Natural killer cell (primary cell): ENCODE measurements around the gene FTH1. TPM values are rescaled to one million over a fixed set of nuclear protein-coding genes. Genes with fewer than 3 reads are reported as not detected.
A peak's percentile ranks its signal among the peaks of the same experiment; 100 is the strongest.
"Not testable (repeated sequence)": the region's sequence is repeated elsewhere in the genome, so short reads cannot be mapped to it uniquely, and the experiment has no call there.

Experiments
- ATAC-seq, 3 donors: fragments of 150-1000 bp in 2 of 3; fragments of 200-7000 bp in 1 of 3; cut with Tn5 transposase; 1 replicate in 1 of 3; 2 replicates in 2 of 3; pipeline ENCODE4 v1.10.0; 2021; ENCODE audit warnings: mild to moderate bottlenecking in 2 of 3, moderate library complexity in 2 of 3
- DNase-seq, 2 donors: peaks; one replicate each; pipeline versions ENCODE4 v3.0.0 to v3.0.0-alpha.2; 2013 to 2021; ENCODE audit warnings: mixed read lengths in 1 of 2
- H3K27ac ChIP-seq: one replicate; pipeline ENCODE4 v1.5.1; 2013; ENCODE audit warnings: mild to moderate bottlenecking, low read length
- H3K27me3 ChIP-seq: one replicate; pipeline ENCODE4 v1.6.1; 2013; ENCODE audit warnings: low read length; ENCODE audit not compliant: control insufficient read depth, insufficient read depth
- H3K36me3 ChIP-seq: one replicate; pipeline ENCODE4 v1.6.1; 2013; ENCODE audit warnings: low read length; ENCODE audit not compliant: control insufficient read depth, insufficient read depth
- H3K4me1 ChIP-seq: one replicate; pipeline ENCODE4 v1.6.1; 2013; ENCODE audit warnings: low read length; ENCODE audit not compliant: control insufficient read depth, insufficient read depth
- H3K4me3 ChIP-seq: one replicate; pipeline ENCODE4 v1.5.1; 2013; ENCODE audit warnings: low read length
- H3K9me3 ChIP-seq: one replicate; pipeline ENCODE4 v1.6.1; 2013; ENCODE audit warnings: low read length; ENCODE audit not compliant: control insufficient read depth, insufficient read depth
- H3K27ac Mint-ChIP-seq, 2 donors: one replicate each; pipeline ENCODE4 v1.8.0; 2022; ENCODE audit warnings: mild to moderate bottlenecking in 2 of 2, mixed read lengths in 2 of 2, moderate library complexity in 1 of 2
- H3K27me3 Mint-ChIP-seq, 2 donors: one replicate each; pipeline ENCODE4 v1.8.0; 2022; ENCODE audit warnings: low read depth in 2 of 2, mixed read lengths in 2 of 2
- H3K36me3 Mint-ChIP-seq: one replicate; pipeline ENCODE4 v1.8.0; 2022; ENCODE audit warnings: mixed read lengths
- H3K4me1 Mint-ChIP-seq, 2 donors: one replicate each; pipeline ENCODE4 v1.8.0; 2022; ENCODE audit warnings: mixed read lengths in 2 of 2
- H3K4me3 Mint-ChIP-seq: one replicate; pipeline ENCODE4 v1.8.0; 2022; ENCODE audit warnings: mild to moderate bottlenecking, moderate library complexity, mixed read lengths
- H3K9me3 Mint-ChIP-seq, 2 donors: one replicate each; pipeline ENCODE4 v1.8.0; 2022; ENCODE audit warnings: mixed read lengths in 2 of 2
- WGBS: methylation state at CpG from one replicate; pipeline ENCODE4 v1.1.7; 2013; ENCODE audit warnings: missing lambda C conversion rate; ENCODE audit not compliant: insufficient coverage; 5-methylcytosine and 5-hydroxymethylcytosine counted together
- intact Hi-C: fragments of 100-400 bp; cut with micrococcal nuclease; formaldehyde crosslinking; loops from one replicate; pipeline ENCODE4 v1.14.2; 2022
- total RNA-seq, 4 donors: library from RNA; stranded (reverse); fragments of 120-200 nt in 1 of 4; gene quantifications; one replicate each; pipeline versions ENCODE4 v1.2.3 to v1.2.4, GENCODE V29; 2013 to 2022
- TF ChIP-seq, protein P1 (sequence below): fragments of 200-600 bp; IDR thresholded peaks from one replicate; pipeline ENCODE4 v1.8.0; 2022; ENCODE audit warnings: antibody characterized with exemption

Gene FTH1
- total RNA-seq, 3 donors from 2014 or later (not counting 1 experiment from before 2014, with no cell fraction given) = 1,067 to 1,951 (median 1,796) TPM

DNA sequence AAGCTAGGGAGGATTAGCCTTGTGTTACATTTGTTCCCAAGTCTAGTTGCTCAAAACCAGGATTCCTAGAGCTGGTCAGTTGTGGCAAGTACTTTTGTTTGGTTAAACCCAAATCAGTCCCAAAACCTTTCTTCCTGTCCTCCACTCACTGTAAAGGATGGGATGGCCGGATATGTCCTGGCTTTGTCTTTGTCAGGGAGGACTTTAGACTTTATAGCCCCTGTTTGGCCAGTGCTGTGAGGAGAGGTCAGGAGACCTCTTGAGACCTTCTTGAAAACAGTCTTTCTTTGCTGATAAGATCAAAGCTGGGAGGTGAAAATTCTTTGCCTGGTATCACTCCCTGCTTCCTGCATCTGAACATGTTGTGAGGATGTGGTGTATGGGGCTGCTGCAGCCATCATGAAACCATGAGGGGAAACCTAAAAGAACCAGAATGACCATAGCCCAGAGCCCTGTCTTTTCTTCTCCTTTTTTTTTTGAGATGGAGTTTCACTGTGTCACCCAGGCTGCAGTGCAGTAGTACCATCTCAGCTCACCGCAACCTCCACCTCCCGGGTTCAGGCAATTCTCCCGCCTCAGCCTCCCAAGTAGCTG is 43.6 kb upstream of the FTH1 start:
- no peak overlapping the region for H3K27ac Mint-ChIP-seq
- H3K27me3 ChIP-seq = no peaks in the 10 kb centered on the region
- no peaks in the 10 kb centered on the region for H3K36me3 ChIP-seq
- H3K9me3 Mint-ChIP-seq = no peaks in the 10 kb centered on the region
- no peak overlapping the region for H3K4me3 Mint-ChIP-seq
- no peaks in the 10 kb centered on the region for H3K36me3 Mint-ChIP-seq
- H3K4me1 Mint-ChIP-seq = peaks cover 0 to 6% of the 10 kb centered on the region in 2 donors
- no peak overlapping the region for H3K4me3 ChIP-seq
- DNase-seq (no peak), ATAC-seq (no peak)
- TF ChIP-seq, protein P1, sequence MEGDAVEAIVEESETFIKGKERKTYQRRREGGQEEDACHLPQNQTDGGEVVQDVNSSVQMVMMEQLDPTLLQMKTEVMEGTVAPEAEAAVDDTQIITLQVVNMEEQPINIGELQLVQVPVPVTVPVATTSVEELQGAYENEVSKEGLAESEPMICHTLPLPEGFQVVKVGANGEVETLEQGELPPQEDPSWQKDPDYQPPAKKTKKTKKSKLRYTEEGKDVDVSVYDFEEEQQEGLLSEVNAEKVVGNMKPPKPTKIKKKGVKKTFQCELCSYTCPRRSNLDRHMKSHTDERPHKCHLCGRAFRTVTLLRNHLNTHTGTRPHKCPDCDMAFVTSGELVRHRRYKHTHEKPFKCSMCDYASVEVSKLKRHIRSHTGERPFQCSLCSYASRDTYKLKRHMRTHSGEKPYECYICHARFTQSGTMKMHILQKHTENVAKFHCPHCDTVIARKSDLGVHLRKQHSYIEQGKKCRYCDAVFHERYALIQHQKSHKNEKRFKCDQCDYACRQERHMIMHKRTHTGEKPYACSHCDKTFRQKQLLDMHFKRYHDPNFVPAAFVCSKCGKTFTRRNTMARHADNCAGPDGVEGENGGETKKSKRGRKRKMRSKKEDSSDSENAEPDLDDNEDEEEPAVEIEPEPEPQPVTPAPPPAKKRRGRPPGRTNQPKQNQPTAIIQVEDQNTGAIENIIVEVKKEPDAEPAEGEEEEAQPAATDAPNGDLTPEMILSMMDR = no peak
- no peaks in the 10 kb centered on the region for H3K27me3 Mint-ChIP-seq
- WGBS = 88% methylated on average over 4 of the region's 4 CpGs
- no peaks in the 10 kb centered on the region for H3K9me3 ChIP-seq
- H3K4me1 ChIP-seq = peaks cover 4% of the 10 kb centered on the region
- no peak overlapping the region for H3K27ac ChIP-seq
- intact Hi-C loops = no loop called here

DNA sequence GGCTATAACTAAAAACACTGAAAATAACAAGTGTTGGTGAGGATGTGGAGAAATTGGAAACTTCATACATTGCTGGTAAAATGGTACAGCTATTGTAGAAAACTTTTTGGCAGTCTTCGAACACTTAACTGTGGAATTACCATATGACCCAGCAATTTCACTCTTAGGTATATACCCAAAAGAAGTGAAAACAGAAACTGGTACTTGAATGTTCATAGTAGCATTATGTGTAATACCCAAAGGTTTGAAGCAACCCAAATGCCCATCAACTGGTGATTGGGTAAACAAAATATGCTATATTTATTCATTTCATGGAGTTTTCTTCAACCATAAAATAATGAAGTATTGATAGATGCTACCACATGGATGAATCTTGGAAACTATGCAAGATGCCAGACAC is 40.8 kb upstream of the FTH1 start:
- Mint-ChIP-seq H3K27me3 (no peaks in the 10 kb centered on the region), H3K4me1 (no peaks in the 10 kb centered on the region), H3K36me3 (no peaks in the 10 kb centered on the region), H3K27ac (no peak overlapping the region), H3K9me3 (no peaks in the 10 kb centered on the region), H3K4me3 (no peak overlapping the region)
- intact Hi-C loops = no loop called here
- no peak for DNase-seq
- no peaks in the 10 kb centered on the region for H3K4me1 ChIP-seq
- WGBS = 80% methylated on average over 1 of the region's 1 CpG
- H3K27ac ChIP-seq = no peak overlapping the region
- no peak overlapping the region for H3K4me3 ChIP-seq
- H3K9me3 ChIP-seq = no peaks in the 10 kb centered on the region
- TF ChIP-seq, protein P1 = no peak
- H3K36me3 ChIP-seq = no peaks in the 10 kb centered on the region
- H3K27me3 ChIP-seq = no peaks in the 10 kb centered on the region
- ATAC-seq = no peak

DNA sequence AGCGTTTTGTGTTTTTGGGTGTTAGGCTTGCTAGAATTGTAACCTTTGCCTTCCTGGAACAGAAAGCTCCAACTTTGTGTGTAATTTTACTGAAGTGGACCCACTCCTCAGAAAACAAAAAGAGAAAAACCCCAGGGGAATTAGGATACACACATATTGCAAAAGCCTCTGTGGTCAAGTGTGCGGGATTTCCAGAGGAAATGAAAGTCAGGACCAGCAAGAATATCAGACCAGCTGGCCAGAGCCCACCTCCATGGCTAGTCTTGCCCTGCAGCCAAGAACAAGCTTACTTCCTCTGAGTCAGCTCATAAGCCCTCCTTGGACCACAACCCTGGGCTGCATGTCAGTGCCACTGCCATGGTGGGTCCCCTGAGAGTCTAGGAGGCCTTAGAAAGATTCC is 37.0 kb upstream of the FTH1 start:
- ATAC-seq (no peak), DNase-seq (no peak)
- no peak overlapping the region for H3K27ac ChIP-seq
- Mint-ChIP-seq H3K36me3 (no peaks in the 10 kb centered on the region), H3K27ac (no peak overlapping the region), H3K4me1 (no peaks in the 10 kb centered on the region), H3K27me3 (no peaks in the 10 kb centered on the region), H3K9me3 (no peaks in the 10 kb centered on the region), H3K4me3 (no peak overlapping the region)
- H3K9me3 ChIP-seq = peaks cover 4% of the 10 kb centered on the region
- H3K4me3 ChIP-seq = no peak overlapping the region
- H3K4me1 ChIP-seq = no peaks in the 10 kb centered on the region
- WGBS = 53% methylated on average over 1 of the region's 2 CpGs
- H3K27me3 ChIP-seq = no peaks in the 10 kb centered on the region
- TF ChIP-seq, protein P1 = no peak
- intact Hi-C loops = no loop called here
- no peaks in the 10 kb centered on the region for H3K36me3 ChIP-seq

DNA sequence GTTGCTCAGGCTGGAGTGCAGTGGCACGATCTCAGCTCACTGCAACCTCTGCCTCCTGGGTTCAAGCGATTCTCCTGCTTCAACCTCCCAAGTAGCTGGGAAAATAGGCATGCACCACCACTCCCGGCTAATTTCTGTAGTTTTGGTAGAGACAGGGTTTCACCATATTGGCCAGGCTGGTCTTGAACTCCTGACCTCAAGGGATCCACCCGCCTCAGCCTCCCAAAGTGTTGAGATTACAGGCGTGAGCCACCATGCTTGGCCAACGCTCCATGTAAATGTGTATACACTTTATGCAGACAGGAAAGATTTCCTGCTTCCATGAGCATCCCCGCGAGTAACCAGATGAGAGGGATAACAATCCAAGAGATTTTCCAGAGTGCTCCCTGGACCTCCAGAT is 34.8 kb upstream of the FTH1 start:
- H3K27me3 ChIP-seq, ATAC-seq, H3K4me1 ChIP-seq, DNase-seq, H3K4me3 ChIP-seq, H3K4me3 Mint-ChIP-seq, H3K27me3 Mint-ChIP-seq, H3K36me3 Mint-ChIP-seq, H3K4me1 Mint-ChIP-seq, intact Hi-C loops, H3K9me3 Mint-ChIP-seq, H3K36me3 ChIP-seq, H3K9me3 ChIP-seq, H3K27ac ChIP-seq: not testable (repeated sequence)
- 94% methylated on average over 8 of the region's 8 CpGs for WGBS
- H3K27ac Mint-ChIP-seq = peak overlapping the region in 1 of 2 donors; percentile 42
